ENCODE results near the gene METTL26. TPM values are rescaled to one million over a fixed set of nuclear protein-coding genes. Genes with fewer than 3 reads are reported as not detected.

Gene METTL26
- total and polyA plus RNA-seq, 9 of the 15 experiments (the other 6 are each of a cell fraction or from before 2014, with no cell fraction given), result 7.3 to 262 (median 80.9) TPM

DNA sequence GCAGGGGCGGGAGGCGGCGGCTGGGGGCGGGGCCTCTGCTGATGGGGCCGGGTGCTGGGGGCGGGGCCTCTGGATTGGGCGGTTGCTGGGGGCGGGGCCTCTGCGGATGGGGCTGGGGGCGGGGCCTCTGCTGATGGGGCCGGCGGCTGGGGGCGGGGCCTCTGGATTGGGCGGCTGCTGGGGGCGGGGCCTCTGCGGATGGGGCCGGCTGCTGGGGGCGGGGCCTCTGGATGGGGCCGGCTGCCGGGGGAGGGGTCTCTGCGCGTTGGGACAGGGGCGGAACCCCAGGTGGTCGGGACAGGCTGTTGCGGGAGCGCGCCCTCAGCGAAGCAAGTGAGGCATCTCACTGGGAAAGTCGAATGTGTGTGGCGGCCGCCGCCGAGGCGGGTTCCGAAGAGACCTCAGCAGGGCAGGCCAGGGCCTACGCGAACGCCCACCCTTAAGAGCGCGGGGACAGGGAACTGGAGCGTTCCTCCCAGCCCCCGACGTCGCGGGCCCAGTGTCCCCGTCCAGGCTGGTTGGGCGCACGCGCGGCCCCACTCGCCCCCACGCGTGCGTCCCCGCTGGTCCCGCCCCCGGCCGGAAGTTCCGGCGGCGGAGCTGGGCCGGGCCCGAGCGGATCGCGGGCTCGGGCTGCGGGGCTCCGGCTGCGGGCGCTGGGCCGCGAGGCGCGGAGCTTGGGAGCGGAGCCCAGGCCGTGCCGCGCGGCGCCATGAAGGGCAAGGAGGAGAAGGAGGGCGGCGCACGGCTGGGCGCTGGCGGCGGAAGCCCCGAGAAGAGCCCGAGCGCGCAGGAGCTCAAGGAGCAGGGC lies 43.9 kb upstream of the METTL26 start, which contains the start of gene STUB1 (continued):
- TF ChIP-seq E2F6 (IDR thresholded peaks at IDR 0.05; ENCODE audit: borderline replicate concordance in 1 of 2, extremely low read depth in 1 of 2, insufficient read depth in 1 of 2, insufficient read length in 1 of 2, low read depth in 1 of 2, low read length in 1 of 2, poor library complexity in 1 of 2, severe bottlenecking in 1 of 2) (peak; percentile 26 to 53), ZNF121 (CRISPR knock-in tag; conservative IDR thresholded peaks at IDR 0.05) (no peak), ARID1B (IDR thresholded peaks at IDR 0.05) (no peak), MAFG (tag; conservative IDR thresholded peaks at IDR 0.05) (no peak), MXD1 (CRISPR knock-in tag; IDR thresholded peaks at IDR 0.05; ENCODE audit: borderline replicate concordance, poor library complexity, severe bottlenecking) (peak; percentile 16), CCAR2 (IDR thresholded peaks at IDR 0.05; ENCODE audit: low read depth, low read length) (no peak), CREM (IDR thresholded peaks at IDR 0.05; ENCODE audit: low read depth) (no peak; the same call in 1 of the 2 replicates), NR2F6 (CRISPR knock-in tag; IDR thresholded peaks at IDR 0.05) (no peak), YY1 (IDR thresholded peaks at IDR 0.05; ENCODE audit: borderline replicate concordance in 1 of 3, control insufficient read depth in 1 of 3, extremely low read depth in 1 of 3, insufficient read depth in 3 of 3, insufficient read length in 1 of 3, insufficient replicate concordance in 2 of 3, low read depth in 1 of 3, low read length in 2 of 3) (peak in 1 of 3 experiments; percentile 10), E4F1 (CRISPR knock-in tag; IDR thresholded peaks at IDR 0.05; ENCODE audit: borderline replicate concordance) (no peak), RAD51 (IDR thresholded peaks at IDR 0.05; ENCODE audit: borderline replicate concordance, low read depth) (no peak), HNRNPLL (IDR thresholded peaks at IDR 0.05; ENCODE audit: low read depth, low read length, poor library complexity, severe bottlenecking) (no peak)
- TF ChIP-seq, protein P1, sequence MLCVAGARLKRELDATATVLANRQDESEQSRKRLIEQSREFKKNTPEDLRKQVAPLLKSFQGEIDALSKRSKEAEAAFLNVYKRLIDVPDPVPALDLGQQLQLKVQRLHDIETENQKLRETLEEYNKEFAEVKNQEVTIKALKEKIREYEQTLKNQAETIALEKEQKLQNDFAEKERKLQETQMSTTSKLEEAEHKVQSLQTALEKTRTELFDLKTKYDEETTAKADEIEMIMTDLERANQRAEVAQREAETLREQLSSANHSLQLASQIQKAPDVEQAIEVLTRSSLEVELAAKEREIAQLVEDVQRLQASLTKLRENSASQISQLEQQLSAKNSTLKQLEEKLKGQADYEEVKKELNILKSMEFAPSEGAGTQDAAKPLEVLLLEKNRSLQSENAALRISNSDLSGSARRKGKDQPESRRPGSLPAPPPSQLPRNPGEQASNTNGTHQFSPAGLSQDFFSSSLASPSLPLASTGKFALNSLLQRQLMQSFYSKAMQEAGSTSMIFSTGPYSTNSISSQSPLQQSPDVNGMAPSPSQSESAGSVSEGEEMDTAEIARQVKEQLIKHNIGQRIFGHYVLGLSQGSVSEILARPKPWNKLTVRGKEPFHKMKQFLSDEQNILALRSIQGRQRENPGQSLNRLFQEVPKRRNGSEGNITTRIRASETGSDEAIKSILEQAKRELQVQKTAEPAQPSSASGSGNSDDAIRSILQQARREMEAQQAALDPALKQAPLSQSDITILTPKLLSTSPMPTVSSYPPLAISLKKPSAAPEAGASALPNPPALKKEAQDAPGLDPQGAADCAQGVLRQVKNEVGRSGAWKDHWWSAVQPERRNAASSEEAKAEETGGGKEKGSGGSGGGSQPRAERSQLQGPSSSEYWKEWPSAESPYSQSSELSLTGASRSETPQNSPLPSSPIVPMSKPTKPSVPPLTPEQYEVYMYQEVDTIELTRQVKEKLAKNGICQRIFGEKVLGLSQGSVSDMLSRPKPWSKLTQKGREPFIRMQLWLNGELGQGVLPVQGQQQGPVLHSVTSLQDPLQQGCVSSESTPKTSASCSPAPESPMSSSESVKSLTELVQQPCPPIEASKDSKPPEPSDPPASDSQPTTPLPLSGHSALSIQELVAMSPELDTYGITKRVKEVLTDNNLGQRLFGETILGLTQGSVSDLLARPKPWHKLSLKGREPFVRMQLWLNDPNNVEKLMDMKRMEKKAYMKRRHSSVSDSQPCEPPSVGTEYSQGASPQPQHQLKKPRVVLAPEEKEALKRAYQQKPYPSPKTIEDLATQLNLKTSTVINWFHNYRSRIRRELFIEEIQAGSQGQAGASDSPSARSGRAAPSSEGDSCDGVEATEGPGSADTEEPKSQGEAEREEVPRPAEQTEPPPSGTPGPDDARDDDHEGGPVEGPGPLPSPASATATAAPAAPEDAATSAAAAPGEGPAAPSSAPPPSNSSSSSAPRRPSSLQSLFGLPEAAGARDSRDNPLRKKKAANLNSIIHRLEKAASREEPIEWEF (CRISPR knock-in tag; IDR thresholded peaks at IDR 0.05), result no peak
- TF ChIP-seq, protein P2, sequence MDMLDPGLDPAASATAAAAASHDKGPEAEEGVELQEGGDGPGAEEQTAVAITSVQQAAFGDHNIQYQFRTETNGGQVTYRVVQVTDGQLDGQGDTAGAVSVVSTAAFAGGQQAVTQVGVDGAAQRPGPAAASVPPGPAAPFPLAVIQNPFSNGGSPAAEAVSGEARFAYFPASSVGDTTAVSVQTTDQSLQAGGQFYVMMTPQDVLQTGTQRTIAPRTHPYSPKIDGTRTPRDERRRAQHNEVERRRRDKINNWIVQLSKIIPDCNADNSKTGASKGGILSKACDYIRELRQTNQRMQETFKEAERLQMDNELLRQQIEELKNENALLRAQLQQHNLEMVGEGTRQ (CRISPR knock-in tag; IDR thresholded peaks at IDR 0.05), result no peak
